GM03348 (cell line): ENCODE measurements around the gene FOXL2NB.
"Not testable (repeated sequence)": the region's sequence is repeated elsewhere in the genome, so short reads cannot be mapped to it uniquely, and the experiment has no call there.

Source experiments
- DNase-seq: peaks from one replicate; pipeline ENCODE4 v3.0.0; 2012; ENCODE audit warnings: low spot score

Gene FOXL2NB

GRCh38 chr3:138946663-138947494 lies at the start of gene FOXL2NB, which contains the start of gene FOXL2:
FOXL2NB (plus strand) TSS chr3:138947217; CDS start chr3:138947365, 148 bp downstream.
FOXL2 (minus strand) TSS chr3:138947137; CDS start chr3:138946722, 415 bp downstream.
- peak; percentile 89 for DNase-seq

- DNase-seq, result peak; percentile 57
Measured at GRCh38 chr3:138898301-138898700, 48.7 kb upstream of the FOXL2NB start.

- no peak for DNase-seq
Measured at GRCh38 chr3:138898708-138899107, 48.3 kb upstream of the FOXL2NB start.

- no peak for DNase-seq
Measured at GRCh38 chr3:138899351-138899991, 47.5 kb upstream of the FOXL2NB start.

GRCh38 chr3:138901567-138901966 lies 45.5 kb upstream of the FOXL2NB start:
- no peak for DNase-seq

- no peak for DNase-seq
Measured at GRCh38 chr3:138902171-138902570, 44.8 kb upstream of the FOXL2NB start.

- no peak for DNase-seq
Measured at GRCh38 chr3:138907539-138907938, 39.5 kb upstream of the FOXL2NB start.

- DNase-seq, result no peak
Measured at GRCh38 chr3:138908846-138909245, 38.2 kb upstream of the FOXL2NB start.

- DNase-seq, result no peak
Measured at GRCh38 chr3:138909904-138910303, 37.1 kb upstream of the FOXL2NB start.

GRCh38 chr3:138911621-138912020 lies 35.4 kb upstream of the FOXL2NB start:
- DNase-seq, result no peak

- DNase-seq, result no peak
Measured at GRCh38 chr3:138912237-138912636, 34.8 kb upstream of the FOXL2NB start.

- DNase-seq, result no peak
Measured at GRCh38 chr3:138913766-138914165, 33.3 kb upstream of the FOXL2NB start.

GRCh38 chr3:138914870-138915502 lies 32.0 kb upstream of the FOXL2NB start:
- DNase-seq, result no peak

GRCh38 chr3:138915503-138916498 lies 31.2 kb upstream of the FOXL2NB start:
- peak; percentile 96 for DNase-seq

GRCh38 chr3:138916824-138917223 lies 30.2 kb upstream of the FOXL2NB start:
- no peak for DNase-seq

GRCh38 chr3:138919325-138919724 lies 27.7 kb upstream of the FOXL2NB start:
- DNase-seq, result no peak

GRCh38 chr3:138921316-138922292 lies 25.4 kb upstream of the FOXL2NB start:
- peak; percentile 91 for DNase-seq

GRCh38 chr3:138922400-138922799 lies 24.6 kb upstream of the FOXL2NB start:
- DNase-seq, result not testable (repeated sequence)

GRCh38 chr3:138923531-138923994 lies 23.5 kb upstream of the FOXL2NB start:
- DNase-seq, result peak; percentile 84

- DNase-seq, result no peak
Measured at GRCh38 chr3:138928727-138929372, 18.2 kb upstream of the FOXL2NB start.
